ENCODE measurements around the gene KIF3B.
"Not testable (repeated sequence)": the region's sequence is repeated elsewhere in the genome, so short reads cannot be mapped to it uniquely, and the experiment has no call there.

Gene KIF3B

GRCh38 chr20:32355907-32356621 is 78.6 kb downstream of the KIF3B start:
- DNase-seq (ENCODE audit: low read depth in 3 of 3, low spot score in 1 of 3), result not testable (repeated sequence)

GRCh38 chr20:32356622-32357374 is 79.3 kb downstream of the KIF3B start:
- no peak for DNase-seq (ENCODE audit: low read depth in 3 of 3, low spot score in 1 of 3)

- no peak for DNase-seq (ENCODE audit: low read depth in 3 of 3, low spot score in 1 of 3)
Observed at GRCh38 chr20:32357375-32357868, 80.0 kb downstream of the KIF3B start.

DNA sequence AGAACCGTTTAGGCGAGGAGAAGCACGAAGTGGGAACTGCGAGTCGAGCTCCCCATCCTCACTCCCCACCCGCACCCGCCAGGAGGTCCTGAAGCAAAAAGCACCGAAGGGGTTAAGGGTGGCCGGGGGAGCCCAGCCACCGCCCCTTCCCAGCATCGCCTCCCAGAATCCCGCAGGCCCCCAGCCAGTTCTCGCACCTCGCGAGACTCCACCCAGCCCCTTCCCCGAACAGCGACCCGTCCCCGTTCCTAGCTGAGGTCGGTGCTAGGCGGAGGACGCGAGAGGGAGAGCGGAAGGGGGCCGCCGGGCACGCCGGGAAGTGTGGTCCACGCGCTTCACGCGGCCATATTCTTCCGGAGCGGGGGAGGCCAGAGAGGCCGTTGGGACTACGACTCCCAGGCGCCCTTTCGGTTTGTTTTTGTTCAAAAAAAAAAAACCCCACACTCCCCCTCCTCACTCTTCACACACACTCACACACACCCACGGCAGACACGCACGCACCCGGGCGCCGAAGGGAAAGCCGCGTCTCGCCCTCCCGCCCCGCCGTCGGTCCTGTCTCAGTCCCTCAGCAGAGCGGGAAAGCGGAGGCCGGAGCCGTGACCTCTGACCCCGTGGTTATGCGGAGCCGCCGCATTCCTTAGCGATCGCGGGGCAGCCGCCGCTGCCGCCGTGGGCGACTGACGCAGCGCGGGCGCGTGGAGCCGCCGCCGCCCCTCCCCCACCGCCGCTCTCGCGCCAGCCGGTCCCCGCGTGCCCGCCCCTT is 80.6 kb downstream of the KIF3B start, which contains the start of gene ASXL1:
Gene ASXL1 (plus strand): TSS at position 463 of the 763 bp plus-strand sequence. CDS start 445 bp downstream, outside the sequence.
- DNase-seq (ENCODE audit: low read depth in 3 of 3, low spot score in 1 of 3), result peak; percentile 82 to 89 (median 85)

DNA sequence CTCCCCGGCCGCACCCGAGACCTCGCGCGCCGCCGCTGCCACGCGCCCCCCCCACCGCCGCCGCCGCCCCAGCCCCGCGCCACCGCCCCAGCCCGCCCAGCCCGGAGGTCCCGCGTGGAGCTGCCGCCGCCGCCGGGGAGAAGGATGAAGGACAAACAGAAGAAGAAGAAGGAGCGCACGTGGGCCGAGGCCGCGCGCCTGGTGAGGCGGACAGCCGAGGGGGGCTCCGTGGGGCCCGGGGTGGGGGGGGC is 81.1 kb downstream of the KIF3B start:
- no peak for DNase-seq (ENCODE audit: low read depth in 3 of 3, low spot score in 1 of 3)

DNA sequence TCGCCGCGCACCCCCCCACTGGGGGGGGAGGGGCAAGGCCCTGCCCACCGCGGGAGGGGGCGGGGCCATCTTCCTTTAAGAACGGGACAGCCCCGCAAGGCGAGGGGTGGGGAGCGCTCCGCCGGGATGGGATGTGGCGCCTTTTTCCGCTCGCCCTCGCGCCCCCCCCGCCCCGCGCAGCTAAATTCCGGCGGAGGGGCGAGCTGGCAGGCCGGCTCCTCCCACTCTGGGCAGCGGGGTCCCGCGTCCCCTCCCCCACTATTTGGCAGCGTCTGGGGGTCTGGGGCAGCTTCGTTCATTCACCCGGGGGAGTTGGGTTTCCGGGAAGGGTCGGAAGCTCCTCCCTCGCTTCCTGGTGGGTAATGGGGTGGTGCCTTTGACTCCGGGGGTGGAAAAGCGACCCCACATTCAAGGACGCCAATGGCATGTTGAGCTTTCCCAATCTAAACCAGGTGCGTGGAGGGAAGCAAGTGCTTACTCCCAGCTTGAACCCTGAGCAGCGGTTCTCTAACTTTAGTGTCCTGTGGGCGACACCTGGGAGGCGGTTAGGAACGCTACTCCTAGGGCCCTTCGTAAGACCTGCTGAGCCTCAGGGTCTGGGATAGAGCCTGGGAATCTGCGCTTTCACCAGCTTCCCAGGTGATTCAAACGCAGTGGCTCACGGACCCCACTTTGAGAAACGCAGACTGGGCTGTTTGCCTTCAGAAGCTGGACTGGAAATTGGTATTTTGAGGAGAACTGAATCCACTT is 81.6 kb downstream of the KIF3B start:
- DNase-seq (ENCODE audit: low read depth in 3 of 3, low spot score in 1 of 3), result peak; percentile 35 to 72 (median 44)

DNA sequence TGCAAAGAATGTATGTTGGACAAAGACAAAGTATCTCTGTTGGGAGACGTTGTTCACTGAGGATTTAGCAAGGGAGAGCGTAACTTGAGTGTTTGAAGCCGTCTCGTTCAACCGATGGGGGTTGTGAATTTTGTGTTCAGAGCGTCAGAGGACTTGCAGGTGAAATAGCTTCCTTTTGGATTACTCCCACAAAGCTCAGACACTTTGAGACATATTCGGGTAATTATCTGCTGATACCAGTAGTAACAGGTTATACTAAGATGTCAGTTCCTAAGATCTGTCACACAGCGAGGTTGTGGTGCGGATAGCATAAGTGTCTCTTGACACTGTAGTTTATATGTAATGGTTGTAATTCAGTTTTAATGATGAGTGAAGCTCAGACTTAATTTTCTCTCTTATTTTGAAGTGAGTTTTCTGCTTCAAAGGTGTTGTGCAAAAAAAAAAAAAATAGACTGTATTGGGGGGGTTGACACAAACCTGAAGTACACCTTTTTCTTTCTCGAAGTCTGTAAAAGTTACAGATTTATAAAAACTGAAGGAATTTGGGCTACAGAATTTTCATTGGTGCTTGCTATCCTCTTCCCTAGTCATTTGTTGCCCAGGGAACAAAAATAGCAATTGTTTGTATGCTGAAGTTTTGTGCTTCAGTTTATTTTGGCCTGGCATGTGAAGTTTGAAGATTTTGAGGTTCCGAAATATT is 82.3 kb downstream of the KIF3B start:
- no peak for DNase-seq (ENCODE audit: low read depth in 3 of 3, low spot score in 1 of 3)

DNA sequence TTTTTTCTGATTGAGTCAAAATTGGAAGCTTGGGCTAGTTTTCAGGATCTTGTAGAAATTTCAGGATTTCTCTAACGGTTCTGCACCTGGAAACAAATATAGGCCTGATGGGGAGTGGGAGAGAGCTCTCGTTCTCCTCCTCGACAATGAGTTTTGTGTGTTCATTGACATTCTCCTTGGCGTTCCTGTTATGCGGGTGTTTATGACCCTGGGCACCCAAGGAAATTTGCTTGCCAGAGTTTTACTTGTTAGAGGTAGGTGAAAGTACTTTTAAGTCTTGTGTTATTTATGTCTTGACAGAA is 82.8 kb downstream of the KIF3B start:
- DNase-seq (ENCODE audit: low read depth in 3 of 3, low spot score in 1 of 3), result no peak

DNA sequence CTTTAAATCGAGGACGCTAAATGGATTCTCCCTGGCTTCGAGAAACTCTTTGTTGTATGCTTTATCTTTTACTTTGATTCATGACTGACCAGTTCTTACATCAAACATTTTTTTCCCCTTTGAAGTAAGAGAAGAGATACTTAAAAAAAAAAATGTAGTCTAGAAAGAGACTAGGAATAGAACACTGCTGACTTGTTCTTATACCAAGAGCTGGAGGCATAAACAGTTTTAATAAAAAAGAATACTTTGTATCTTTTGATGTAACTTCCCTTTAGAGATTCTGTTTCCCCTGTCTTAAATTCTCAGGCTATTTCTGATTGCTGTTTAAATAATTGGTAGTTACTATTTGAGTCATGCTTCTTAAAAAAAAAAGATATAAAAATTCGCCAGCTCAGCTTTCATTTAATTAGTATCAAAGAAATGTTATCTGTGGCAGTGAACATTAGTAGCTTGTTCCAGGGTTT is 85.5 kb downstream of the KIF3B start:
- DNase-seq (ENCODE audit: low read depth in 3 of 3, low spot score in 1 of 3), result no peak

GRCh38 chr20:32363492-32363891 is 86.0 kb downstream of the KIF3B start:
- no peak for DNase-seq (ENCODE audit: low read depth in 3 of 3, low spot score in 1 of 3)

DNA sequence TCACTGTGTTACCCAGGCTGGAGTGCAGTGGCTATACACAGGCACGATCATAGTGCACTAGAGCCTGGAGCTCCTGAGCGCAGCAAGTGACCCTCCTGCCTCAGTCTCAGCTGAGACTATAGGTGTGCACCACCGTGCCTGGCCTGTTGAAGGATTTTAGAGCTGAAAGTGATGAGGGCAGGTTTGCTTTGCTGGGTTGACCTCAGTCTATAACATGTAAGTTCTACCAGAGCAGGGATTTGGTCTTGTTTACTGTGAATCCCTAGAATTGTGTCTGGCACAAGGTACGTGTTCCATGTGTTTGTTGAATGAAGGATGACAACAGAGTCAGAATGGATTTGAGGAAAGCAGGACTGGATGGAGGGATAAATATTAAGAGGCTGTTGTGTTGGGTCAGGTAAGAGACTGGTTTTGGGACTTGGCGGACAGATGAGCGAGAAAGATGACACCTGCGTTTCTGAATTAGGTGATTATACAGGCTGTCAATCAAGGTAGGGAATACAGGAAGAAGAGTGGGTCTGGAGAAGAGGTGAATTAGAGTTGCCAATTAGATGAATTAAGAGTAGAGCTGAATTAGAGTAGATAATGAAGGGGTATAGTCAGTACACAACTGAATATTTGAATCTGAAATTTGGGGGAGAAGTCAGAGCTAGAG is 87.2 kb downstream of the KIF3B start:
- no peak for DNase-seq (ENCODE audit: low read depth in 3 of 3, low spot score in 1 of 3)

DNA sequence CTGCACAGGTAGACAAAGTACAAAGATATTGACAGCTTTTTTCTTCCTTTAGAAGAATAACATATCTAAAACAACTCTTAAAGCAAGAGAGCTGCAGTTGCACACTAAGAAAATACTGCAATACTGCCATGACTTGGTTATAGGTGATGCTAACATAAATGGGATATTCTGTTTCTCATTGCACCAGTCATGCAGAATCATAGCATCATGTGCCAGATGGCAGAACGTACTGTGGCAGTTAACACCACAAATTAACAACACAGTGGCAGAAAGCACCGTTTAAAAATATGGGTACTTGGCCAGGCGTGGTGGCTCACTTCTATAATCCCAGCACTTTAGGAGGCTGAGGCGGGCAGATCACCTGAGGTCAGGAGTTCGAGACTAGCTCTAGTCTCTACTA is 88.1 kb downstream of the KIF3B start:
- DNase-seq (ENCODE audit: low read depth in 3 of 3, low spot score in 1 of 3), result no peak

DNA sequence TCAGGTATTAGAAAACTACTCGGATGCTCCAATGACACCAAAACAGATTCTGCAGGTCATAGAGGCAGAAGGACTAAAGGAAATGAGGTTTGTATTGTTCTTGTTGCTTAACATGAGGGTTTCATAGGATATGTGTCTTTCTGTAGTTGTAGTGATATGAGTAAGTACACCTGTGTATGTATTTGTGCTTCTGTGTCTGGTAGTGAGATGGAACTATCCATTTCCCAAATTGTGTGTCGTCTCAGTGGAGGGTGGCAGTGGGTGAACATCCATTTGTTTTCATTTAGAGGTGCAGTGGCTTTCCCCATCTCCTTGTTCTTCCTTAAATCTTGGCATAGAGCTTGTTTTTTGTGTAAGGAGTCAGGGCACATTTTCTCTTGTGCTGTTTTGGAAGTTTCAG is 88.9 kb downstream of the KIF3B start:
- DNase-seq (ENCODE audit: low read depth in 3 of 3, low spot score in 1 of 3), result no peak

- DNase-seq (ENCODE audit: low read depth in 3 of 3, low spot score in 1 of 3), result no peak
Observed at GRCh38 chr20:32368323-32368722, 90.9 kb downstream of the KIF3B start.

- DNase-seq (ENCODE audit: low read depth in 3 of 3, low spot score in 1 of 3), result no peak
Observed at GRCh38 chr20:32368925-32369324, 91.5 kb downstream of the KIF3B start.

GRCh38 chr20:32370897-32371296 is 93.4 kb downstream of the KIF3B start:
- no peak for DNase-seq (ENCODE audit: low read depth in 3 of 3, low spot score in 1 of 3)

- no peak for DNase-seq (ENCODE audit: low read depth in 3 of 3, low spot score in 1 of 3)
Observed at GRCh38 chr20:32378461-32378860, 101.0 kb downstream of the KIF3B start.

DNA sequence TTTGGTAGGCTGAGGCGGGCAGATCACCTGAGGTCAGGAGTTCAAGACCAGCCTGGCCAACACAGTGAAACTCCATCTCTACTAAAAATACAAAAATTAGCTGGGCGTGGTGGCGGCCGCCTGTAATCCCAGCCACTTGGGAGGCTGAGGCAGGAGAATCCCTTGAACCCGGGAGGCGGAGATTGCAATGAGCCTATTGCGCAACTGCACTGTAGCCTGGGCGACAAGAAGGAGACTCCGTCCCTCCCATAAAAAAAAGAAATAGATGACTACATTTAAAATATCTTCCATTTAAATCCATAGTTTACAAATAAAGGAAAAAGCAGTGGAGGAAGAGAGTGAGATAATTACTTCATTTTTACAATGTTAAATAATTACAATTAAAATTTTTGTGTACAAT is 102.6 kb downstream of the KIF3B start:
- not testable (repeated sequence) for DNase-seq (ENCODE audit: low read depth in 3 of 3, low spot score in 1 of 3)

DNA sequence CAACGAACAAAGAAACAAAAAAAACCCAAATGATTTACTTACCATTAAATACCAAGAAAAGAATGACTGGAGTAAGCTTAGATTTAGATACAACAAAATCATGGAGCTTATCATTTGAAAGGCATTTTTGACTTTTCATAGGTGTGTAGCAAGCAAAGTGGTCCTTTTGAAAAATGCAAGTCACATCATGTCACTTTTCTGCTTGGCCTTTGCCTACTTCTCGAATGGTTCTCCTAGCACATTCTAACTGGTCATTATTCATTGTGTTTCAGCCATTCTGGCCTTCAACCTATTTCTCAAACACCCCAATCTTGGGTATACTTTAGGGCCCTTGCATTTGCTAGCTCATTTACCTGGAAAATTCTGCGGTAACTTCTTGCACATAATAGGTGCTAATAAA is 103.3 kb downstream of the KIF3B start:
- no peak for DNase-seq (ENCODE audit: low read depth in 3 of 3, low spot score in 1 of 3)

All from stimulated activated CD4-positive, alpha-beta T cell treated with anti-CD3 and anti-CD28 coated beads, TNF-alpha, amount 100 ng/mL, for 1 hour (primary cell).